Esophagus squamous epithelium (tissue), 4 donors: ENCODE measurements around the gene RFTN1.

ENCODE experiments used
- CTCF ChIP-seq, 6 experiments: fragments of 450-650 bp in 4 of 6; fragments of 200-600 bp in 2 of 6; sonication (generic) in 2 of 6; IDR thresholded peaks; one replicate each; pipeline ENCODE4 v1.5.1; 2016 to 2019; ENCODE audit warnings: antibody characterized with exemption in 6 of 6, mild to moderate bottlenecking in 4 of 6, moderate library complexity in 4 of 6
- POLR2A ChIP-seq, 4 donors: fragments of 450-650 bp; IDR thresholded peaks; one replicate each; pipeline ENCODE4 v1.6.1; 2017; ENCODE audit warnings: antibody characterized with exemption in 4 of 4, mild to moderate bottlenecking in 4 of 4, moderate library complexity in 3 of 4

GRCh38 chr3:16365491-16366128 lies 147.9 kb downstream of the RFTN1 start:
- TF ChIP-seq POLR2A (IDR thresholded peaks at IDR 0.05), result no peak
- no peak for TF ChIP-seq CTCF (IDR thresholded peaks at IDR 0.05)
